Trophoblast cell (in vitro differentiated cells and primary cell): Measurements from ENCODE around the gene SEMA7A.

Experiments
- DNase-seq, 2 donors: peaks; one replicate each; pipeline ENCODE4 v3.0.0-alpha.2; 2016
- H2AFZ ChIP-seq: 2 replicates; pipeline ENCODE4 v1.6.1; 2013; ENCODE audit warnings: low read length, moderate library complexity, mild to moderate bottlenecking; ENCODE audit not compliant: insufficient read depth, poor library complexity
- H2AK5ac ChIP-seq: 2 replicates; pipeline ENCODE4 v1.6.1; 2013; ENCODE audit warnings: mild to moderate bottlenecking, low read length
- H2BK120ac ChIP-seq: 2 replicates; pipeline ENCODE4 v1.6.1; 2013; ENCODE audit warnings: low read length, mild to moderate bottlenecking, moderate library complexity; ENCODE audit not compliant: insufficient read depth, poor library complexity
- H2BK12ac ChIP-seq: 2 replicates; pipeline ENCODE4 v1.6.1; 2013; ENCODE audit warnings: mild to moderate bottlenecking, low read length, moderate library complexity
- H2BK5ac ChIP-seq: 2 replicates; pipeline ENCODE4 v1.6.1; 2013; ENCODE audit warnings: low read length, low read depth, moderate library complexity, mild to moderate bottlenecking; ENCODE audit not compliant: poor library complexity
- H3K14ac ChIP-seq: 2 replicates; pipeline ENCODE4 v1.6.1; 2013; ENCODE audit warnings: mild to moderate bottlenecking, low read length
- H3K18ac ChIP-seq: 2 replicates; pipeline ENCODE4 v1.6.1; 2013; ENCODE audit warnings: mild to moderate bottlenecking, low read length
- H3K23ac ChIP-seq: 2 replicates; pipeline ENCODE4 v1.6.1; 2013; ENCODE audit warnings: low read length
- H3K27ac ChIP-seq: 2 replicates; pipeline ENCODE4 v1.5.1; 2013; ENCODE audit warnings: low read depth, mild to moderate bottlenecking, inconsistent platforms, low read length, moderate library complexity
- H3K27me3 ChIP-seq: 2 replicates; pipeline ENCODE4 v1.6.1; 2013; ENCODE audit warnings: inconsistent platforms, mild to moderate bottlenecking, low read length, moderate library complexity; ENCODE audit not compliant: insufficient read depth
- H3K36me3 ChIP-seq, 2 experiments: 1 replicate in 1 of 2; 2 replicates in 1 of 2; pipeline ENCODE4 v1.6.1; 2013; ENCODE audit warnings: low read length in 2 of 2, mild to moderate bottlenecking in 2 of 2, moderate library complexity in 1 of 2; ENCODE audit not compliant: insufficient read depth in 2 of 2, control insufficient read depth in 1 of 2
- H3K4ac ChIP-seq: 2 replicates; pipeline ENCODE4 v1.6.1; 2013; ENCODE audit warnings: low read depth, mild to moderate bottlenecking, low read length, moderate library complexity
- H3K4me1 ChIP-seq, 2 experiments: 1 replicate in 1 of 2; 2 replicates in 1 of 2; pipeline ENCODE4 v1.6.1; 2013; ENCODE audit warnings: low read length in 2 of 2, mild to moderate bottlenecking in 2 of 2, moderate library complexity in 1 of 2; ENCODE audit not compliant: insufficient read depth in 2 of 2, control insufficient read depth in 1 of 2
- H3K4me2 ChIP-seq: 2 replicates; pipeline ENCODE4 v1.6.1; 2013; ENCODE audit warnings: inconsistent platforms, mild to moderate bottlenecking, low read length, moderate library complexity
- H3K4me3 ChIP-seq: 2 replicates; pipeline ENCODE4 v1.5.1; 2013; ENCODE audit warnings: mild to moderate bottlenecking, low read depth, low read length, inconsistent platforms
- H3K79me1 ChIP-seq: one replicate; pipeline ENCODE4 v1.6.1; 2013; ENCODE audit warnings: low read length
- H3K79me2 ChIP-seq: 2 replicates; pipeline ENCODE4 v1.6.1; 2013; ENCODE audit warnings: low read length, mild to moderate bottlenecking; ENCODE audit not compliant: control insufficient read depth, insufficient read depth, poor library complexity
- H3K9ac ChIP-seq: 2 replicates; pipeline ENCODE4 v1.6.1; 2013; ENCODE audit warnings: mild to moderate bottlenecking, low read length
- H3K9me3 ChIP-seq: 2 replicates; pipeline ENCODE4 v1.6.1; 2013; ENCODE audit warnings: low read depth, mild to moderate bottlenecking, control low read depth, inconsistent platforms, low read length; ENCODE audit not compliant: insufficient read depth
- H4K12ac ChIP-seq: 2 replicates; pipeline ENCODE4 v1.6.1; 2013; ENCODE audit warnings: low read depth, mild to moderate bottlenecking, low read length, moderate library complexity
- H4K8ac ChIP-seq: 2 replicates; pipeline ENCODE4 v1.6.1; 2013; ENCODE audit warnings: low read depth, mild to moderate bottlenecking, low read length, moderate library complexity
- H4K91ac ChIP-seq: one replicate; pipeline ENCODE4 v1.6.1; 2013; ENCODE audit warnings: low read depth, mild to moderate bottlenecking, low read length, moderate library complexity
- WGBS: extraction: QIAGEN DNeasy Blood & Tissue Kit; methylation state at CpG from one replicate; pipeline ENCODE4 v1.1.7; 2013; ENCODE audit warnings: missing lambda C conversion rate; ENCODE audit not compliant: insufficient read length, insufficient coverage; ENCODE audit errors: extremely low coverage; 5-methylcytosine and 5-hydroxymethylcytosine counted together

SEMA7A gene

GRCh38 chr15:74454764-74455500 is 21.2 kb upstream of the SEMA7A start:
- H3K4me2 ChIP-seq = no peak overlapping the region
- no peak overlapping the region for H2AFZ ChIP-seq
- H3K79me1 ChIP-seq = no peaks in the 10 kb centered on the region
- H2AK5ac ChIP-seq = no peak overlapping the region
- H3K36me3 ChIP-seq = peaks cover 12 to 18% of the 10 kb centered on the region in 2 experiments
- H4K91ac ChIP-seq = no peak overlapping the region
- no peak overlapping the region for H3K9ac ChIP-seq
- H3K9me3 ChIP-seq = no peaks in the 10 kb centered on the region
- no peak overlapping the region for H3K14ac ChIP-seq
- no peak overlapping the region for H3K4ac ChIP-seq
- no peak for DNase-seq
- no peak overlapping the region for H3K18ac ChIP-seq
- H3K4me3 ChIP-seq = no peak overlapping the region
- no peak overlapping the region for H2BK120ac ChIP-seq
- no peak overlapping the region for H2BK12ac ChIP-seq
- no peak overlapping the region for H2BK5ac ChIP-seq
- no peak overlapping the region for H3K23ac ChIP-seq
- no peaks in the 10 kb centered on the region for H3K4me1 ChIP-seq
- no peak overlapping the region for H4K12ac ChIP-seq
- H3K27ac ChIP-seq = no peak overlapping the region
- H4K8ac ChIP-seq = no peak overlapping the region
- no peaks in the 10 kb centered on the region for H3K79me2 ChIP-seq
- H3K27me3 ChIP-seq = no peaks in the 10 kb centered on the region

GRCh38 chr15:74453925-74454763 is 20.4 kb upstream of the SEMA7A start:
- no peak overlapping the region for H2BK12ac ChIP-seq
- no peak overlapping the region for H3K9ac ChIP-seq
- no CpG with 5 or more reads among the region's 13 CpGs for WGBS

GRCh38 chr15:74451861-74452835 is 18.4 kb upstream of the SEMA7A start:
- H4K8ac ChIP-seq = no peak overlapping the region
- no peak overlapping the region for H2BK12ac ChIP-seq
- no CpG with 5 or more reads among the region's 16 CpGs for WGBS

More at GRCh38 chr15:74453925-74454763, 20.4 kb upstream of the SEMA7A start:
- Histone ChIP-seq H3K27me3 (no peaks in the 10 kb centered on the region), H2AFZ (no peak overlapping the region), H3K23ac (no peak overlapping the region), H3K4ac (no peak overlapping the region), H4K91ac (no peak overlapping the region), H3K18ac (no peak overlapping the region), H4K8ac (no peak overlapping the region), H3K27ac (no peak overlapping the region), H3K4me2 (no peak overlapping the region), H2BK5ac (no peak overlapping the region), H3K79me1 (no peaks in the 10 kb centered on the region), H2AK5ac (no peak overlapping the region), H3K4me1 (no peaks in the 10 kb centered on the region), H3K9me3 (no peaks in the 10 kb centered on the region), H3K79me2 (no peaks in the 10 kb centered on the region), H3K36me3 (peaks cover 18 to 25% of the 10 kb centered on the region in 2 experiments), H3K14ac (no peak overlapping the region), H2BK120ac (no peak overlapping the region), H3K4me3 (no peak overlapping the region), H4K12ac (no peak overlapping the region)
- DNase-seq = no peak

GRCh38 chr15:74451322-74451721 is 17.6 kb upstream of the SEMA7A start:
- no peak overlapping the region for H3K4me2 ChIP-seq
- no peaks in the 10 kb centered on the region for H3K4me1 ChIP-seq
- H2AK5ac ChIP-seq = no peak overlapping the region
- no peak overlapping the region for H3K23ac ChIP-seq
- no peak overlapping the region for H3K18ac ChIP-seq
- DNase-seq = no peak
- no peak overlapping the region for H2BK5ac ChIP-seq
- H2BK12ac ChIP-seq = no peak overlapping the region
- WGBS = no CpG with 5 or more reads among the region's 2 CpGs
- peaks cover 32 to 38% of the 10 kb centered on the region in 2 experiments for H3K36me3 ChIP-seq
- H2BK120ac ChIP-seq = no peak overlapping the region
- no peaks in the 10 kb centered on the region for H3K27me3 ChIP-seq
- H3K27ac ChIP-seq = no peak overlapping the region
- H4K12ac ChIP-seq = no peak overlapping the region
- H3K14ac ChIP-seq = no peak overlapping the region
- no peaks in the 10 kb centered on the region for H3K79me2 ChIP-seq
- H3K4ac ChIP-seq = no peak overlapping the region
- H4K8ac ChIP-seq = no peak overlapping the region
- H3K9ac ChIP-seq = no peak overlapping the region
- H2AFZ ChIP-seq = no peak overlapping the region
- H3K79me1 ChIP-seq = no peaks in the 10 kb centered on the region
- no peaks in the 10 kb centered on the region for H3K9me3 ChIP-seq
- no peak overlapping the region for H3K4me3 ChIP-seq
- no peak overlapping the region for H4K91ac ChIP-seq

More at GRCh38 chr15:74451861-74452835, 18.4 kb upstream of the SEMA7A start:
- no peak overlapping the region for H3K14ac ChIP-seq
- H3K23ac ChIP-seq = no peak overlapping the region
- H3K4ac ChIP-seq = no peak overlapping the region
- H3K79me2 ChIP-seq = no peaks in the 10 kb centered on the region
- DNase-seq = peak; percentile 80 to 85
- no peak overlapping the region for H2AFZ ChIP-seq
- H3K36me3 ChIP-seq = peaks cover 35 to 38% of the 10 kb centered on the region in 2 experiments
- no peak overlapping the region for H4K91ac ChIP-seq
- H4K12ac ChIP-seq = no peak overlapping the region
- no peak overlapping the region for H3K18ac ChIP-seq
- H3K4me1 ChIP-seq = no peaks in the 10 kb centered on the region
- no peak overlapping the region for H3K4me3 ChIP-seq
- H3K9ac ChIP-seq = no peak overlapping the region
- H3K4me2 ChIP-seq = no peak overlapping the region
- no peak overlapping the region for H2BK5ac ChIP-seq
- H3K27me3 ChIP-seq = no peaks in the 10 kb centered on the region
- no peak overlapping the region for H2BK120ac ChIP-seq
- no peaks in the 10 kb centered on the region for H3K79me1 ChIP-seq
- no peak overlapping the region for H2AK5ac ChIP-seq
- H3K27ac ChIP-seq = no peak overlapping the region
- no peaks in the 10 kb centered on the region for H3K9me3 ChIP-seq
